C4-2B (cell line): ENCODE data around the gene SORCS1.

Experiments
- ZFX ChIP-seq: fragments of 450-650 bp; IDR thresholded peaks from 2 replicates; pipeline ENCODE4 v1.6.1; 2017
- TF ChIP-seq, protein P1 (sequence below): fragments of 450-650 bp; conservative IDR thresholded peaks from 2 replicates; pipeline ENCODE4 v1.5.1; 2017; ENCODE audit warnings: mild to moderate bottlenecking

DNA sequence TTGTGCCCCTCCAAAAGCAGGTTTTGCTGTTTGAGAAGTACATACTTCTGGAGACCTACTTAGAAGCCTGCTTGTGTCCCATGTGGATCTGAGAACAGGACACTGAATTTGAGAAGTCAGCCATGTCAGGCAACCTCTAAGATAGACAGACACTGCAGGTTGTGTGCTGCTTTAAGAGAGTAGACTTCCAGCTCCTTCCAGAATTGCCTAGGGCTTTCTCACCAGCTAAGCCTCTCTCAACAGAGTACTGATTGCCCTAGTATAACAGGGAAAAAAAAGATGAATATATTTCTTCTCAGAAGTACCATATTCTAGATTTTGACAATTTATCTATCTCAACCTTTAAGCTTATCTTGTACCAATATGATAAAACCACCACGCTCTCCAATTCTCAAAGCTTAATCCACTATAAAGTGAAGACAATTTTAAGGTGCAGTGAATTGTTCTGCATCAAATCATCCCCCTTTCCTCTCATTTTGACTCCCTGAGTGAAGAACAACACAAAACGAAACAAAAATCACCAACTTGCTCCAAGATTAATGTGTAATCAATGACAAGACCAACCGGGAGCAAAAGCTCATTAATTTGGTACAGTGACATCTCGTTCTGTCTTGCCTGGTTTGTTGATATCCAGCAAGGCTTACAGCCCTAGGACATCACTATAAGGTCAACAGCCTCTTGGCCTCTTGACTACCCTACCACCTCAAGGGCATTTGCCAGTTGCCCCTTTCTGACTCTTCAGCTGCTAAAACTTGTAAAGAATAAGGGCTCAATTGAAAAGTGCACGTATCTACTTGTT lies 214.6 kb downstream of the SORCS1 start:
- TF ChIP-seq, protein P1, sequence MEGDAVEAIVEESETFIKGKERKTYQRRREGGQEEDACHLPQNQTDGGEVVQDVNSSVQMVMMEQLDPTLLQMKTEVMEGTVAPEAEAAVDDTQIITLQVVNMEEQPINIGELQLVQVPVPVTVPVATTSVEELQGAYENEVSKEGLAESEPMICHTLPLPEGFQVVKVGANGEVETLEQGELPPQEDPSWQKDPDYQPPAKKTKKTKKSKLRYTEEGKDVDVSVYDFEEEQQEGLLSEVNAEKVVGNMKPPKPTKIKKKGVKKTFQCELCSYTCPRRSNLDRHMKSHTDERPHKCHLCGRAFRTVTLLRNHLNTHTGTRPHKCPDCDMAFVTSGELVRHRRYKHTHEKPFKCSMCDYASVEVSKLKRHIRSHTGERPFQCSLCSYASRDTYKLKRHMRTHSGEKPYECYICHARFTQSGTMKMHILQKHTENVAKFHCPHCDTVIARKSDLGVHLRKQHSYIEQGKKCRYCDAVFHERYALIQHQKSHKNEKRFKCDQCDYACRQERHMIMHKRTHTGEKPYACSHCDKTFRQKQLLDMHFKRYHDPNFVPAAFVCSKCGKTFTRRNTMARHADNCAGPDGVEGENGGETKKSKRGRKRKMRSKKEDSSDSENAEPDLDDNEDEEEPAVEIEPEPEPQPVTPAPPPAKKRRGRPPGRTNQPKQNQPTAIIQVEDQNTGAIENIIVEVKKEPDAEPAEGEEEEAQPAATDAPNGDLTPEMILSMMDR = no peak
- no peak for TF ChIP-seq ZFX
